HFFc6 (cell line): ENCODE data around the gene SRD5A2. TPM values are rescaled to one million over a fixed set of nuclear protein-coding genes. Genes with fewer than 3 reads are reported as not detected.
"Not testable (repeated sequence)": the region's sequence is repeated elsewhere in the genome, so short reads cannot be mapped to it uniquely, and the experiment has no call there.

Experiments
- DNase-seq: peaks from one replicate; pipeline ENCODE4 v3.0.0-alpha.2; 2018
- H3K27ac Mint-ChIP-seq: 2 replicates; pipeline ENCODE4 v1.8.0; 2020; ENCODE audit warnings: mild to moderate bottlenecking, mixed read lengths
- H3K27me3 Mint-ChIP-seq: 2 replicates; pipeline ENCODE4 v1.8.0; 2021; ENCODE audit warnings: mild to moderate bottlenecking, moderate library complexity, mixed read lengths; ENCODE audit not compliant: insufficient read depth
- H3K36me3 Mint-ChIP-seq: 2 replicates; pipeline ENCODE4 v1.8.0; 2021; ENCODE audit warnings: low read depth, mixed read lengths
- H3K4me1 Mint-ChIP-seq: 2 replicates; pipeline ENCODE4 v1.8.0; 2020; ENCODE audit warnings: low read depth, mixed read lengths
- H3K4me3 Mint-ChIP-seq: 2 replicates; pipeline ENCODE4 v1.8.0; 2020; ENCODE audit warnings: mild to moderate bottlenecking, moderate library complexity, mixed read lengths
- H3K9me3 Mint-ChIP-seq: 2 replicates; pipeline ENCODE4 v1.8.0; 2020; ENCODE audit warnings: mild to moderate bottlenecking, mixed read lengths
- total RNA-seq, 6 experiments: library from RNA; stranded (reverse); fragmentation: NEBNext Ultra II Directional; extraction: Animal tissue kit (Norgen Biotek cat#: 25700); gene quantifications; 2 replicates in 1 of 6; 3 replicates in 5 of 6; pipeline ENCODE4 v1.2.3, GENCODE V29; 2021
- TF ChIP-seq, protein P1 (sequence below): fragments of 200-600 bp; sonication (generic); IDR thresholded peaks from 2 replicates; pipeline ENCODE4 v1.5.0; 2021; ENCODE audit warnings: antibody characterized with exemption, mild to moderate bottlenecking

Gene SRD5A2
- total RNA-seq, 6 experiments from 2014 or later = not detected

GRCh38 chr2:31515586-31515985, 65.2 kb downstream of the SRD5A2 start:
- no peak for DNase-seq
- Mint-ChIP-seq H3K27me3 (peaks cover 2% of the 10 kb centered on the region), H3K9me3 (no peaks in the 10 kb centered on the region), H3K4me1 (peaks cover 12% of the 10 kb centered on the region), H3K36me3 (0 out of 2 replicates have a peak, but pooled peaks cover 6% of the 10 kb centered on the region), H3K4me3 (no peak overlapping the region), H3K27ac (no peak overlapping the region)
- TF ChIP-seq, protein P1, sequence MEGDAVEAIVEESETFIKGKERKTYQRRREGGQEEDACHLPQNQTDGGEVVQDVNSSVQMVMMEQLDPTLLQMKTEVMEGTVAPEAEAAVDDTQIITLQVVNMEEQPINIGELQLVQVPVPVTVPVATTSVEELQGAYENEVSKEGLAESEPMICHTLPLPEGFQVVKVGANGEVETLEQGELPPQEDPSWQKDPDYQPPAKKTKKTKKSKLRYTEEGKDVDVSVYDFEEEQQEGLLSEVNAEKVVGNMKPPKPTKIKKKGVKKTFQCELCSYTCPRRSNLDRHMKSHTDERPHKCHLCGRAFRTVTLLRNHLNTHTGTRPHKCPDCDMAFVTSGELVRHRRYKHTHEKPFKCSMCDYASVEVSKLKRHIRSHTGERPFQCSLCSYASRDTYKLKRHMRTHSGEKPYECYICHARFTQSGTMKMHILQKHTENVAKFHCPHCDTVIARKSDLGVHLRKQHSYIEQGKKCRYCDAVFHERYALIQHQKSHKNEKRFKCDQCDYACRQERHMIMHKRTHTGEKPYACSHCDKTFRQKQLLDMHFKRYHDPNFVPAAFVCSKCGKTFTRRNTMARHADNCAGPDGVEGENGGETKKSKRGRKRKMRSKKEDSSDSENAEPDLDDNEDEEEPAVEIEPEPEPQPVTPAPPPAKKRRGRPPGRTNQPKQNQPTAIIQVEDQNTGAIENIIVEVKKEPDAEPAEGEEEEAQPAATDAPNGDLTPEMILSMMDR = no peak

- DNase-seq = no peak
- H3K9me3 Mint-ChIP-seq = no peaks in the 10 kb centered on the region
- H3K27me3 Mint-ChIP-seq = peaks cover under 1% of the 10 kb centered on the region
- H3K27ac Mint-ChIP-seq = no peak overlapping the region
- no peak overlapping the region for H3K4me3 Mint-ChIP-seq
- peaks cover 12% of the 10 kb centered on the region for H3K4me1 Mint-ChIP-seq
- H3K36me3 Mint-ChIP-seq = no peaks in the 10 kb centered on the region
- TF ChIP-seq, protein P1 = no peak
Observed at GRCh38 chr2:31513553-31513952, 67.2 kb downstream of the SRD5A2 start.

GRCh38 chr2:31511376-31511775, 69.4 kb downstream of the SRD5A2 start:
- H3K27me3 Mint-ChIP-seq = no peaks in the 10 kb centered on the region; the same call in 1 of the 2 replicates
- no peak overlapping the region for H3K27ac Mint-ChIP-seq
- no peak for DNase-seq
- TF ChIP-seq, protein P1 = no peak
- H3K9me3 Mint-ChIP-seq = no peaks in the 10 kb centered on the region
- H3K4me1 Mint-ChIP-seq = peaks cover 12% of the 10 kb centered on the region
- no peaks in the 10 kb centered on the region for H3K36me3 Mint-ChIP-seq
- no peak overlapping the region for H3K4me3 Mint-ChIP-seq

GRCh38 chr2:31505111-31505510, 75.6 kb downstream of the SRD5A2 start:
- no peak for DNase-seq
- TF ChIP-seq, protein P1 = no peak
- no peaks in the 10 kb centered on the region for H3K27me3 Mint-ChIP-seq
- H3K4me3 Mint-ChIP-seq = no peak overlapping the region
- H3K36me3 Mint-ChIP-seq = no peaks in the 10 kb centered on the region
- no peak overlapping the region for H3K27ac Mint-ChIP-seq
- no peaks in the 10 kb centered on the region for H3K9me3 Mint-ChIP-seq
- H3K4me1 Mint-ChIP-seq = no peaks in the 10 kb centered on the region

DNA sequence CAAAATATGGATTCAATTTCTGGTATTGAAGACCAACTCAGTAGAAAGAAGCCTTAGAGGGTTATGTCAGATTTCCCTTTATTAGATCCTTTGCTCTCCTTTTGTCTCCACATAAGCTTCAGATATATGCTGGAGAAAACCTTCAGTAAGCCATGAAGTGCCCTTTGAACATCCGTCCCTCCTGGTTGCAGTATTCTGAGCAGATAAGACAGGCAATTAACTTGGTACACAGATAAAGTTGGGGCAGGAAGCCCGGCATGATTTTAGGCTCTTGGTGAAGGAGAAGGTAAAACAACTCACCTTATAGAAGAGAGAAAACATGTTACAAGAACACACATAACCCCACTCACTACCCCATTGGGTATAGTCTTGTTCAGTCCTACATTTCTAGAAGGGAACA, 76.4 kb downstream of the SRD5A2 start:
- no peaks in the 10 kb centered on the region for H3K4me1 Mint-ChIP-seq
- TF ChIP-seq, protein P1 = no peak
- H3K27ac Mint-ChIP-seq = no peak overlapping the region
- H3K9me3 Mint-ChIP-seq = no peaks in the 10 kb centered on the region
- no peak overlapping the region for H3K4me3 Mint-ChIP-seq
- no peaks in the 10 kb centered on the region for H3K27me3 Mint-ChIP-seq
- DNase-seq = no peak
- H3K36me3 Mint-ChIP-seq = no peaks in the 10 kb centered on the region

DNA sequence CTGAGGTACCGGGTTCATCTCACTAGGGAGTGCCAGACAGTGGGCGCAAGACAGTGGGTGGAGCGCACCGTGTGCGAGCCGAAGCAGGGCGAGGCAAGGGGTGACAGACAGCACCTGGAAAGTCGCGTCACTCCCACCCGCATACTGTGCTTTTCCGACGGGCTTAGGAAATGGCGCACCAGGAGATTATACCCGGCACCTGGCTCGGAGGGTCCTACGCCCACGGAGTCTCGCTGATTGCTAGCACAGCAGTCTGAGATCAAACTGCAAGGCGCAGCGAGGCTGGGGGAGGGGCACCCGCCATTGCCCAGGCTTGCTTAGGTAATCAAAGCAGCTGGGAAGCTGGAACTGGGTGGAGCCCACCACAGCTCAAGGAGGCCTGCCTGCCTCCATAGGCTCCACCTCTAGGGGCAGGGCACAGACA, 84.3 kb downstream of the SRD5A2 start:
- not testable (repeated sequence) for H3K4me3 Mint-ChIP-seq, H3K27me3 Mint-ChIP-seq, H3K9me3 Mint-ChIP-seq, H3K4me1 Mint-ChIP-seq, DNase-seq, H3K27ac Mint-ChIP-seq, H3K36me3 Mint-ChIP-seq
